Stimulated activated CD8-positive, alpha-beta memory T cell treated with anti-CD3 and anti-CD28 coated beads, Interleukin-4, amount 100 ng/mL, for 48 hours (primary cell): Measurements from ENCODE around the gene DRD2.
"Not testable (repeated sequence)": the region's sequence is repeated elsewhere in the genome, so short reads cannot be mapped to it uniquely, and the experiment has no call there.

ENCODE experiments used
- DNase-seq: peaks from one replicate; pipeline ENCODE4 v3.0.0-alpha.2; 2020

Gene DRD2

DNA sequence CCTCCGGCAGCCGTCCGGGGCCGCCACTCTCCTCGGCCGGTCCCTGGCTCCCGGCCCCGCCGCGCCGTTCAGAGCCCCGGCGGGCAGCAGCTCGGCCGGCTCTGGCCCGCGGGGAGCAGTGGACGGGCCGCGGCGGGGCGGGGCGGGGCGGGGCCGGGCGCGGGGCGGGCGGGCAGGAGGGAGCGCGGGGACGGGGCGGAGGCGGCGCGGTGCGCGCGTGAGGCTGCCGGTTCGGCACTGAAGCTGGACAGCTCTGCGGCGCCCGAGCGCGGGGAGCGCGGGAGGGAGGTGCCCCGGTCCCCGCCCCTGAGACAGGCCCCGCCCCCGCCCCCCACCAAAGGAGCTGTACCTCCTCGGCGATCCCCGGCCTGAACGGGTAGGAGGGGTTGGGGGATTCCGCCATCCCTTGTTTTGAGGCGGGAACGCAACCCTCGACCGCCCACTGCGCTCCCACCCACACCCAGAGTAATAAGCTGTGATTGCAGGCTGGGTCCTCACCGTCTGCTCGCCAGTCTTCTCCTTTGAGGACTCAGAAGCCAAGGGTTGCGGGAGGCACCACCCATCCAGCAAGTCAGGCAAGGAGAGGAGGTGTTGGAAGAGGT, at the start of gene DRD2:
DRD2 (minus strand) TSS at position 239 of the 602 bp plus-strand sequence. CDS start 50,747 bp downstream, outside the sequence.
- DNase-seq: no peak

DNA sequence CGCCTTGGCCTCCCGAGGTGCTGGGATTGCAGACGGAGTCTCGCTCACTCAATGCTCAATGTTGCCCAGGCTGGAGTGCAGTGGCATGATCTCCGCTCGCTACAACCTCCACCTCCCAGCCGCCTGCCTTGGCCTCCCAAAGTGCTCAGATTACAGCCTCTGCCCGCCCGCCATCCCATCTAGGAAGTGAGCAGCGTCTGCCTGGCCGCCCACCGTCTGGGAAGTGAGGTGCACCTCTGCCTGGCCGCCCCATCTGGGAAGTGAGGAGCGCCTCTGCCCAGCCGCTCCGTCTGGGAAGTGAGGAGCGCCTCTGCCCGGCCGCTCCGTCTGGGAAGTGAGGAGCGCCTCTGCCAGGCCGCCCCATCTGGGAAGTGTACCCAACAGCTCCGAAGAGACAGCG, 48.7 kb upstream of the DRD2 start:
- DNase-seq: not testable (repeated sequence)

DNA sequence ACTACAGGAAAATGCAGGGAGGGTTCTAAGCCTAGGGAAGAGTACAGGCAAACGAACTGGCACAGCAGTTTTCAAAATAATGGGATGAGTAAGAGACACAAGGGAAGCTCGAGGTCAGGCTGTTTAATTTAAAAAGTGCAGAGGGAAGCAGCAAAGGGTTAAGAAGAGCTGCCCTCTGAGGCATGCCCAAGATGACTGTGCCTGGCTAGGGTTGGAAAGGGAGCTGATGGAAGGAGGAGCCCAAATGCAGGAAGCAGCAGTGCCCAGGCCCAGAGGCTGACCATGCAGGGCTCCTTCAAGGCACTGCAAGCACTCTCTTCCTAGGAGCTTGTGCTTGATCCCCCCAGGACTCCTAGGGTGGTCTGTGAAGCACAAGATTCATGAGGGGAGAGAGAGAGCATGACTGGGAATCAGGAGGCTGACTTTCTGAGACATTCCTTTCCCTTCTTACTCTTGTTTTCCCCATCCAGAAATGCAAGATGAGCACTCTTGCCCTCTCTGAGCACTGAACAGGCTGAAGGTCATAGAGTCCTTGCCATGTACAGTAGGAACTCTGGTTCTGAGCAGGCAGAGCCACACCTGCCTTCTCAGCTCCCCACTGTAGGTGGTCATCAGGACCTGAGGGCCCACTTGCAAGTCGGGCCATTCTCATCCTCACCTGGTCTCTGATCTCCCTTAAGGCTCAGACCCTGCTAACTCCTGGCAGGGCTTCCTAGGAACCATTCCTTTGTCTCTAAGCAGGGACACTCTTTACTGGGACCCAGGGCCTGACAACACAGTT, 46.7 kb upstream of the DRD2 start:
- no peak for DNase-seq

DNA sequence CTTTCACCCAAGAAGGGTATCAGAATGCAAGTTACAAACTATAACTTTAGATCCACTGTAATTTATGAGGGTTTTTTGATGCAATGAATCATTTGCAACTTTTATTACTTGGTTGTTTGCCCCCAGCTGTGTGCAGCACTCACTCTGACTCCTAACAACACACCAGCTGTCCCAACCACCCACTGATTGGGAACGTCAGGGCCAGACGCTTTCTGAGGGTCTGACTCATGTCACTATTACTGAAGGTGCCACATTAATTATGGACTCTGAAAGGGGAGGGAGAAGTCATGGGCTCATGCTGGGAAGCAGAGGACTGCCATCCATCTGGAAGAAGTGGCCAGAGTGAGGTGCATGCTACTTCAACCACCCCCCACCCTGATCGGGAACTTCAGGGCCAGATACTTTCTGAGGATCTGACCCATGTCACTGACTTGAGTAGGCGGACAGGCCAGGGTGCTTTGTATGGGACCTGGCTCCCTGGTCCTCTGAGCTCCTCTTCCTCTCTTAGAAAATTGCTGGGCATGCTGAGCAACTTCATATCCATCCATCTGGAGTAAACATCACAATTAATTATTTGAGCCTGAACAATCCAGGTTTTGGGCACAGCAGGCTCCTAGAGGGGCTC, 44.9 kb upstream of the DRD2 start:
- no peak for DNase-seq

DNA sequence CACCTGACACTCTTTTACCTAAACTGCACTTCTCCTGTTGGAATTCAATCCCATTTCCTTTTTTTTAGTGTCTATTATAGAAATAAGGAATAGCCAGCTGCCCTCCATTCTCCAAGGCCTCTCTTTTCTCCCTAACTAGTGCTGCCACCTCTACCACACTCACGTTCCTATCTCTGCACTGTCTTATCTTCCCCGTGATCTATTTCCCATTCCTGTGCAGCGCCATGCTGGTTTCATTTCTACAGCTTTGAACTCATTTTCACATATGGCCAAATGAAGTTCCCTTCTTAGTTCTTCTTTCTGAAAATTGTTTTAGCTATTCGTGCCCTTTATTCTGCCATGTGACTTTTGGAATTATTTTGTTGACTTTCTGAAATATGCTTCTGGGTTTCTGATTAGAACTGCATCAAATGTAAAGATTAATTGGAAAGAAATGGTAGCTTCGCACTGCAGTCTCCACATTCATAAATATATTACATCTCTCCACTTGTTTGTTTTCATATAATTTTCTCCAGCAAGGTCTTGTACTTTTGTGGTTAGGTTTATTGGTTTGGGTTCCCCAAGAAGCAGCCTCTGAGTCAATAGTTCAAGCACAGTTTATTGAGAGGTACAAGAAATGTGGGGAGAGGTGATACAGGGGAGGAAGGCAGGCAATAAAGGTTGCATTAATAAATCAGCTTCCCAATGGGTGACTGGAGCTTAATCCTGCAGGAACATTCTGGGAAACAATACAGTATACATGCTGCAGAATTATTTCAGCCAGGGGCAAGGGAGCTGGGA, 43.7 kb upstream of the DRD2 start:
- DNase-seq: no peak

- DNase-seq: no peak
Observed at GRCh38 chr11:113517361-113517760, 42.2 kb upstream of the DRD2 start.

DNA sequence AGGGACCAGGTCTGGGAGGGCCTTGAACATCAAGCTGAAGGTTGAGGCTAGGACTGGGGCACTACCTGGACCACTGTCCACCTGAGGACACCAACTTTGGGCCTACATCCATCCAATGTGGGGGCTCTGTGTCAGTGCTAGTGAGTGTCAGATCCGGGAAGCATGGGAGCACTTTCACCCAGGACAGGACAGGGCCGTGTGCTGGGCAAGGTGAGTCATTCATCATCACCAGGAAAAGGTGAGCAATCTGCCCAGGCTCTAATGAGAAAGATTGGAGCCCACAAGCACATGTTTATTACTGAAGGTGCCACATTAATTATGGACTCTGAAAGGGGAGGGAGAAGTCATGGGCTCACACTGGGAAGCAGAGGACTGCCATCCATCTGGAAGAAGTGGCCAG, 39.7 kb upstream of the DRD2 start:
- no peak for DNase-seq

- DNase-seq: no peak
Observed at GRCh38 chr11:113507341-113507740, 32.1 kb upstream of the DRD2 start.

DNA sequence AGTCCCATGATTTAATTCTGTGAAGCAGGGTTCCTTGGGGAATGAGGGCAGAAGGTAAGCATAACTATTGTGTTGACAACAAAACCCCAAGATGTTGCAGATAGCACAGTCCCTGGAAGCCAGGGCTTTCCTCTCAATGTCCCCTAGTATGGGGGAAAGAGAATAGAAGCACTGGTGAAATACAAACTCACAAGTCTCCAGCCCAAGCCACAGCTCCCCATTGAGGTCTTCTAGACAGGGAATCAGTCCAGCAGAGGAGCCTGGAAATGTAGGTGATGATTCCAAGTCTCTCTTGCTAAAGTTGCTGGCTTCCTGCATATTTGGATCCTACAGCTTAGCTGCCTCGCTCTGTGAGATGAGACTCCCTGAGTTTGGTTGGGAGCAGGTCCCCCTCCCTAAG, 31.7 kb upstream of the DRD2 start:
- no peak for DNase-seq

GRCh38 chr11:113506461-113506860, 31.3 kb upstream of the DRD2 start:
- no peak for DNase-seq

DNA sequence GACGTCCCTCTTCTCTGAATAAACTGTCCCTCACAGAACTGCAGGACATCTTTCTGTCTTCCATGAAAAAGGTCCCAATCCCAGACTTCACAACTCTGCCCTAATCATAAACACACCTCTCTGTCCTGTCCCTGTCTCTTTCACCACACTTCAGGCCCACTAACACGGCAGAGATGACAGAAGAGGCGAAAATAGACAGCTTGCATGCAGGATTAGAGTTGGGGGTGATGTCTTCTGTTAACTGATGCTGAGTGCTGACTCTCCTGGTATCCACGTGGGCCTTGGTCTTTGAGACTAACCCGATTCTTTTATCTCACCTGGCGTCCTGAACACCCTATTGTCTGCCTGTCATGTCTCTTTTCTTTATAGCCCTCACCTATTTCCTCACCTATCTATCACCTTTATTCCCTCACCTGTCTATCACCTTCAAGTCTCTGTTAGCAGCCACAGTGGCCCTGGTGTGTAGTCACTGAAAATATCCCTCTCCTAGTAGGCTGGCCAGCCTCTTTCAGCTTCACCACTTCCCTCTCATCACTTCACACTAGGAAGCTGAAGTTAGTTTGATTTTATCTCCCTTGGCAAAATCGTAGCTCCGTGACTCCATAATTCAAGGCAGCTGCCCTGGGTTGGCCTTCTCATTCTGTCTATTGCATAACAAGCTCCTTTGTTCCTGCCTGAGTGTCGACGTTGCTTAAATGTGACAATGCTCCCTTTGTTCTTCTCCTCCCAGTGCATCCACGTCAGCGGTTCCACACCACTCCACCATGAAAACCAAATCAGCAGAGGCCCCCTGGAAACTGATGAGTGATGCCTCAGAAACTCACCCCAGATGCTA, 30.6 kb upstream of the DRD2 start:
- DNase-seq: no peak

DNA sequence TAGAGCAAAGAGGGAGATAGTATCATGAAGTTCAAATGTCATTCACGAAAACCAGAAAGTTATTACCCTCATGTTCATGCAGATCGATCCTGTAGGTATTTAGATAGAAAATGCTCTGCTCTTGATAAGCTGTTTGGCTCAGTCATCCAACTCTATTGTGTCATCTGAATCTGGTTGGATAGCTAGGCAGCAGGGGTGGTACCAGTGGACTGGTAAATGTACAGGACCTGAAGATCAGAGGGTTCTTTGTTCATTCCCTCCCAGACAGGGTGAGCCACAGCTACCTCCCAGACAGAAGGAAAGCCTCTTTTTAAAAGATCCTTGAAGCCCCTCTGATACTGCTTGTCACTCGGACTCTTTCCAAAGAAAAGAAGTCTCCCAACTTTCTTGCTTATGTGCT, 29.8 kb upstream of the DRD2 start:
- no peak for DNase-seq

DNA sequence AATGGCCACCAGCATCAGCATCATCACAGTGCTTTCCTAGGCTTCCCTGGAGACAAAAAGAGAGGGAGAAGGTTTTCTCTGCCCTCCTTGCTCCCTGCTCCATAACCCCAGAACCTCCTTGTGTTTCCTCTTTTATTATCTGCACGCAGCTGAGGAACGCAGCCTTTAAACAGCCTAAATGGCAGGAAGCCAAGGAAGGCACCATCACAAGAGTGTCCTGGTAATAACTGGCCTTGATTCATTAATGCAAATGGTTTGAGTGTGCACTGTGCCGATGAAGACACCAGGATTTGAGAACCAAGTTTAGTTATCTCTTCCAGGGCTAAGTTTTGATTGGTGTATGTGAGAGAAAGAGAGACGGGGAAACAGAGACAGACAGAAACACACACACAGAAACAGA, 29.4 kb upstream of the DRD2 start:
- DNase-seq: no peak

DNA sequence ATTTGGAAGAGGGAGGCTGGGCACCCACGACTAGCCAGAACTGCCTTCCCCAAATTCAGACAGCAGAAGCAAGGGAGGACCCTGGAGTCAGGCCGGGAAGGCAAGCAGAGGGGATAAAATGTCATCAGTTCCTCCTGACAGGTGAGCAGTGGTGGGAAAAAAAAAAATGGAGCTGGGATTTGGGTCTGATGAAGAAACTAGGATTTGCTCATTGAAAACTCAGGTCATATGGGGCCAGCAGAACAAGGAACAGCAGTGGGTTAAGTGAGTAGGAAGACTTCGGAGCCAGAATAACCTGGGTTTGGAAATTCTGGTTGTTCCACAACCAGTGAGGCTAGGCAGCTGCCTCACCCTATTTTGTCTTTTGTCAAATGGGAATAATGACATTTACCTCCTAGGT, 28.9 kb upstream of the DRD2 start:
- DNase-seq: no peak

DNA sequence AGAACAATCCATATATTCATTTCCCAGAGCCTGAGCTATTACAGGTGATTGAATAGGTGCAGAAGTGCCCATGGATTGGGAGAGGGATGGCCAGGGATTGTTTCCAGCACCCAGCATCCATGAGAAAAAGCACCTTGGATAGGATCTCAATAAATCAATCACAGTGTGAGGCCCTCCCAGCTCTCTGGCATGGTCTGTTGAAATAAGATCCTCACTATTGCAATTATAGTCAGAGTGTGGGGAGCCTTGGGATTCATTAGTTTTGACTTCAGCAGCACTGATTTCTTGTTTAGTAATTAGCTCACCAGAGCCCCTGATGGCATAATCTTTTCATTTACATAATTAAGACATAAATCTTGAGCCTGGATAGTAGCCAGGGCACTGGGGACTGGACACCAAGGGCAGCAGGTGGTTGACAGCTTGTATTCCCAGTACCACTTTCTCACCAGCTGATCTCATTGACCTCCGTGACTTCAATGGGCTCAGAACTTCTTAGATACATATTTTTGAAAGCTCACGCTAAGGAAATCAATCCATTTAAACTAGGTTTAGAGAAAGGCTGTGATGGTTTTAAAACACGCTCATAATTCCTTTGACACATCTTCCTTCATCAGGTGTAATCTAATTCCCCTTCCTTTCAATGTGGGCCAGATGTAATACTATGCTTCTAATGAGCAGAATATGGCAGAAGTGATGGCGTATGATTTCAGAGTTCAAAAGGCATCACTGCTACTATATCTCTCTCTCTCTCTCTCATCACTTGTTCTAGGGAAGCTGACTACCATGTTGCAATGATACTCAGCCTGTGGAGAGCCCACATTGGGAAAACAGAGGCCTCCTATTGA, 22.1 kb upstream of the DRD2 start:
- DNase-seq: no peak

GRCh38 chr11:113496026-113496651, 20.9 kb upstream of the DRD2 start:
- DNase-seq: no peak

DNA sequence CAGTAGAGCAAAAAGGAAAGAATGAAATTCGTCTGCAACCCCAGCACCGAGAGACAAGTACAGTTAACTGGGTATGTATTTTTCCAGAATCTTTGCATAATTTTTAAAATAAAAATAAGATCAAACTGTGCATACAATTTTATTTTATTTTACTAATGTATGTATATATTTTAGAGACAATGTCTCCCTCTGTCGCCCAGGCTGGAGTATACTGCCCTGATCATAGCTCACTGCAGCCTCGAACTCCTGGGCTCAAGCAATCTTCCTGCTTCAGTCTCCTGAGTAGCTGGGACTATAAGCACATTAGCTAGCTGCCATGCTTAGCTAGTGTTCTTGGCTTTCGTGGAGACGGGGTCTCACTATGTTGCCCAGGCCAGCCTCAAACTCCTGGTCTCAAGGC, 18.8 kb upstream of the DRD2 start:
- no peak for DNase-seq

- no peak for DNase-seq
Observed at GRCh38 chr11:113493206-113493605, 18.0 kb upstream of the DRD2 start.

GRCh38 chr11:113488931-113489351, 13.7 kb upstream of the DRD2 start:
- no peak for DNase-seq

DNA sequence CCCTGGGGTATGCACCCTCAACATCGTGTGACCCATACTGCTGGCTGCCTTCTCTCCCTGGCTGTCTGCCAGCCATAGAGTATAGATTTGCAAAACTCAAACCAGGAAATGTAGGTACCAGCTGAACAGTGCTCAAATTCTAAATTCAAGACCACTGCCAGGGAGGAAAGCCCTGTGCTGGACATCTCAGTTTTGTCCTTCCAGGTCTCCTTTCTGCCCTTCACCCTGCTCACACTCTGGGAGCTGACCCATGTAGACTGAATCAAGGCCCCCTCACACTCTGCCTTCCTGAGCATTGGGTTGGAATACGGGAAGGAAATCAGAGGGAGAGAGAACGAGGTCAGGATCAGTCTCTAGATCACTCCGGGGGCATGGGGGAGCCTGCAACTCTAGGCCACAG, 12.4 kb upstream of the DRD2 start:
- DNase-seq: no peak

GRCh38 chr11:113484223-113484622, 9.0 kb upstream of the DRD2 start:
- DNase-seq: no peak
